ENCODE measurements around the gene PCDHA10. TPM values are rescaled to one million over a fixed set of nuclear protein-coding genes. Genes with fewer than 3 reads are reported as not detected.

PCDHA10 gene
- total RNA-seq, 1 donor from 2014 or later: not detected

GRCh38 chr5:140916325-140916724 is 60.6 kb downstream of the PCDHA10 start:
- no peaks in the 10 kb centered on the region for H3K36me3 Mint-ChIP-seq (ENCODE audit: low read depth)
- no peaks in the 10 kb centered on the region for H3K27me3 Mint-ChIP-seq
- intact Hi-C loops (cut with micrococcal nuclease): no loop called here

More at GRCh38 chr5:140916325-140916724, 60.6 kb downstream of the PCDHA10 start:
- no peak overlapping the region for H3K4me3 Mint-ChIP-seq
- H3K27ac Mint-ChIP-seq: no peak overlapping the region
- DNase-seq: no peak
- H3K4me1 Mint-ChIP-seq: no peaks in the 10 kb centered on the region
- H3K9me3 Mint-ChIP-seq: no peaks in the 10 kb centered on the region

Other genes starting within 250 kb of the PCDHA10 start
- 0.31 and 0.35 TPM in 2 replicates for gene CD14, start 222.7 kb upstream of the PCDHA10 start, total RNA-seq
- 38.1 and 41.9 TPM in 2 replicates for gene TMCO6, start 216.4 kb upstream of the PCDHA10 start, total RNA-seq
- 63.2 and 63.6 TPM in 2 replicates for gene NDUFA2, start 208.3 kb upstream of the PCDHA10 start, total RNA-seq
- gene IK, start 208.1 kb upstream of the PCDHA10 start, total RNA-seq: 112 and 113 TPM in 2 replicates
- gene WDR55, start 191.0 kb upstream of the PCDHA10 start, total RNA-seq: 41.6 and 42.9 TPM in 2 replicates
- 2.8 and 3.8 TPM in 2 replicates for gene DND1, start 182.3 kb upstream of the PCDHA10 start, total RNA-seq
- gene HARS1, start 164.5 kb upstream of the PCDHA10 start, total RNA-seq: 109 and 115 TPM in 2 replicates
- 28.0 and 29.6 TPM in 2 replicates for gene HARS2, start 164.4 kb upstream of the PCDHA10 start, total RNA-seq
- 67.1 and 67.2 TPM in 2 replicates for gene ZMAT2, start 155.4 kb upstream of the PCDHA10 start, total RNA-seq
- gene PCDHA1, start 69.8 kb upstream of the PCDHA10 start, total RNA-seq: not detected in 2 replicates
- not detected in 2 replicates for gene PCDHA2, start 61.0 kb upstream of the PCDHA10 start, total RNA-seq
- gene PCDHA3, start 54.8 kb upstream of the PCDHA10 start, total RNA-seq: not detected in 2 replicates
- not detected in 2 replicates for gene PCDHA4, start 48.8 kb upstream of the PCDHA10 start, total RNA-seq
- not detected in 2 replicates for gene PCDHA5, start 34.3 kb upstream of the PCDHA10 start, total RNA-seq
- not detected in 2 replicates for gene PCDHA6, start 27.9 kb upstream of the PCDHA10 start, total RNA-seq
- gene PCDHA7, start 21.6 kb upstream of the PCDHA10 start, total RNA-seq: not detected in 2 replicates
- gene PCDHA8, start 14.7 kb upstream of the PCDHA10 start, total RNA-seq: not detected in 2 replicates
- gene PCDHA9, start 7.5 kb upstream of the PCDHA10 start, total RNA-seq: not detected in 2 replicates
- gene PCDHA11, start 13.1 kb downstream of the PCDHA10 start, total RNA-seq: not detected in 2 replicates
- gene PCDHA12, start 19.4 kb downstream of the PCDHA10 start, total RNA-seq: not detected in 2 replicates
- not detected in 2 replicates for gene PCDHA13, start 26.2 kb downstream of the PCDHA10 start, total RNA-seq
- gene PCDHAC1, start 70.4 kb downstream of the PCDHA10 start, total RNA-seq: not detected in 2 replicates
- gene PCDHAC2, start 110.6 kb downstream of the PCDHA10 start, total RNA-seq: not detected in 2 replicates
- not detected in 2 replicates for gene PCDHB1, start 195.5 kb downstream of the PCDHA10 start, total RNA-seq
- 0.19 TPM in 1 of 2 replicates, not detected in the other for gene PCDHB2, start 238.7 kb downstream of the PCDHA10 start, total RNA-seq
- not detected in 2 replicates for gene PCDHB3, start 244.6 kb downstream of the PCDHA10 start, total RNA-seq

All from activated CD4-positive, alpha-beta T cell treated with anti-CD3 and anti-CD28 coated beads, Interleukin-2, amount 10 ng/mL, durations not matched to agents 24 days and 14 days (primary cell).